CD4-positive, alpha-beta T cell treated with Interleukin-12 subunit alpha and Interleukin-12 subunit beta, for 1 hour (primary cell): ENCODE data around the gene CD55.
"Not testable (repeated sequence)": the region's sequence is repeated elsewhere in the genome, so short reads cannot be mapped to it uniquely, and the experiment has no call there.

ENCODE experiments used
- DNase-seq: peaks from one replicate; pipeline ENCODE4 v3.0.0-alpha.2; 2020

The CD55 gene

DNA sequence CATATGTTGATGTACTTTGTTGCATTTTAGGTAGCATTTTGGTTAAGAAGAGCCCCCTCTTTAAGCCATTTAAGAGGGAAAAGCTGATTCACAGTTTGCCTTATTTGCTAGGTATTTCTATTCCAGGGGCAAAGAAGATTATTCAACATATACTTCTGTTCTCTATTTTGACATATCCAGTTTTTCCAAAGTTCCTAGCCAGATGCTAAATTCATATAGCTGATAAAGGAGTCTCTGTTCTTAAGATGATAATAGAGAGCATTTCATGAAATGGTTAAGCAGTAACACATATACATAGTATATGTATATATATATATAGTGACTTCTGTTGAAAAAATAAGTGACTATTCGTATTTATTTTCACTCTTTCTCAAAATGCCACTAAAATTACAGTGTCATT, 15.5 kb upstream of the CD55 start:
- DNase-seq: no peak

DNA sequence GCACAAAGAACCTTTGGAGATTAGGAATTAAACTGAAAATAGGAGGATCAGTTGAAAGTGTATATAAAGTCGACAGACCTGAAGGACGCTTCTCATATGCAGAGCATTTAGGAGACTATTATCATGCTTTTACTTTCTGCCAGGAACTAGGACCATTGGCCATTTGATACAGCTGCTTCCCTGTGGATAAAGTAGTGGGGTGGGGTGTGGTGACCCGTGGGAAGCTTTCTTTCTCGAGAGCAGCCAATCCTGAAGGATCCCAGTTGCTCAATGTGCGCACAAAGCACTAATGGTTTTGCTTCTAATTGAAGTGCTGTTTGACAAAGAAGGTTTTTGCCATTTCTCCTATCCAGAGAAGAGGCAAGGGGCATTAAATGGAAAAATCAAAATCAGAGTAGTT, 14.9 kb upstream of the CD55 start:
- DNase-seq: no peak

DNA sequence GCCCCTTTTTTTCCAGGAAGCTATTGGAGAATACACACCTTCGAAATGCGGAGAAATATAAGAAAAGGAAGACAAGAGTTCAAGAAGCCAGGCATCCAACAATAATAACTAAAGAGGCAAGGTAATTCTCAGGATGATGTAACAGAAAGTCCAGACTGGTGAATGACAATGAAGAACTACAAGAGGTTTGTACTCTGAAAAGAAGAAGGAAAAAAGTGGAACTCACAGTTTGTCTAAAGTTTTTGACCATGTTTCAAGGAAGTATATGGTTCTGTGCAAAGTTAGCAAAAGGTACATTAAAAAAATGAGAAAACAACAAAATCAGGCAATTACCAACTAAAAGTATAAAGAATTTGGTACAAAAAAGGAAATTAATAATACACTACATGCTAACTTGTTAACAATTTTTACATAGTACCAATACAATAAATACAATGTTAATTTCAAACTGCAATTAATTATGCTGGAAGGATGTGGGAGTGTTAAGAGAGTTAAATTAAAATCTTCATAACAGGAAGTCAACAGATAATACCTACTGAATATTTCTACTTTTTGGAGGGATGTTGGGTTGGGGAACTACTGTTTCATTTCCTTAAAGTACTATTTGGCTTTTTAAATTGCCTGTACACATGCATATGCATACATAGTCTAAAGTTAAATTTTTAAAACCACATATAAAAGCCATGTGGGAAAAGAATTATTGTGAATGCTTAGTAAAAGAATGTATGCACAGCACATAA, 12.9 kb upstream of the CD55 start:
- DNase-seq: no peak

DNA sequence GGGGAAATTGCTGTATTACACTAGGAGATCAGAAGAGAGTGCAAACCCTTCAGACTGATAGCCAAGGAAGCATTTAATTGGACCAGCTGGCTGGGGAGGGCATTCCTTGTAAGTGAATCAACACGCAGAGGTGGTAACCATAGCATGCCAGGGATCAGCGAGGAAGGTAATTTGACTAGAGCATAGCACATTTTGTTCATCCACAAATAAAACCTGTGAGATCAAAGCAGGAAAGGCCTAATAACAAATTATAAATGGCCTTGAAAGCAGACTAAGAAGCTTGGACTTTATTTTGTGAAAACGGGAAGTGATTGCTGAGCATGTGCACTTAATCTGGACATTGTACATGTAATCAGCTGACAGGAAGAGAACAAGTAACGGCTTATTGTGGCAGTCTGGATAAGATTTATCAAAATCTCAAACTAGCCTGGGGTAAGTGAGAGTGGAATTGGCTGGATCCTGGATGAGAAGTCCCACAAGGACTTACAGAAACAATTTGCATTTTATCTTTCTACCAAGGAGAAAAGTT, 11.7 kb upstream of the CD55 start:
- no peak for DNase-seq

DNA sequence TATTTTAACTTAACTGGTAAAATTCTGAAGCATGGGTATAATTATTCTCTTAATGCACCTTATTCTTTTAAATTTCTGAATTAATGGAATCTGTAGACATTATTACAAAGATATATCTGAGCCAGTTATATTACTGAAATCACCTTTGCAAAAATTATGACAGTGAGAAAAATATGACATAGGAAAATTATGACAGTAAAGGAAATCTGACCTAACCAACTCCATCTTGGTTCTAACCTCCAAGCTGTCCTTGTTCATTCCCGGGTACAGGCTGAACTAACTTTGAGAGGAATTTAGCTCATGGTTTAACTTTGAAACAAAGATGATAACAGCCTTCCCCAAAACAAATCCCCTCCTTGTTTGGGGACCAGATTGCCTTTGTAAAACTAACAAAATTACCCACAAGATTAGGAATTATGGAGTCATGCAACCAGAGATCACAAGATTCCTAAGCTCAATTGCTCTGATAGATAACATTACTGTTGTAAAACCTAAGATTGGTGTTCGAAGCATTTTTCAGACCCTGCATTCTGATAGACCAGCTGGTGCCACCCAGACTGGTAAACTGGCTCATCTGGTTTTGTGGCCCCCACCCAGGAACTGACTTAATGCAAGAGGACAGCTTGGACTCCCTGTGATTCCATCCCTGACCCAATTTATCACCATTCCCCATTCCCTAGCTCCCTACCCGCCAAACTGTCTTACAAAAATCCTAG, 9.4 kb upstream of the CD55 start:
- no peak for DNase-seq

DNA sequence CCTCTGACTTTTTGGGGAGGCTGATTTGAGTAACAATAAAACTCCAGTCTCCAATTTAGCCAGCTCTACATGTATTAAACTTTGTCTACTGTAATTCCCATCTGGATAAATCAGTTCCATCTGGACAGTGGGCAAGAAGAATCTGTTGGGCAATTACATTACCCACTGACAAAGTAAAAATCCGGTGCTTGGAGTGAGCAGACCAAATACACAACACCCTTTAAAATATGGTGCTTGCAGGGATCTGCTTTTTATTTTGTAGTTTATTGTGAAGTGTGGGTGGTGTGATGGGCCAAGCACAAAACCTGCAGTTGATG, 8.9 kb upstream of the CD55 start:
- DNase-seq: no peak

DNA sequence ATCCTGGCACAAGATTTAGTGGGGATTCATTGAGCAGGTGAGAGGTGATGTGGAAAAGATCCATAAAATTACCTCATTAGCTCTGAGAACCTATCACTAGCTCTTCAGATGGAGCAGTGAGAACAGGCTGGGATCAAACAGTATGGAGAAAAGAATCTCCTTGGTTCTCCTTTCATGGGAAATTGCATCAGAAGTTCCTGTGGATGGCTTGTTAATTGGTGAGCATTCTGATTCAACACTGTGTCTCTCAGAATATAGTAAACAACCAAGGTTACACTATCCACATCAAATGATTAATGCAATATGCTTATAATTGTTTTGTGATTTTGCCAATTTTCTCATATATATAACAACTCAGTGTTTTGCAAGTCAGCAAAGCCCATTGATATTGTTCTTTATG, 8.3 kb upstream of the CD55 start:
- no peak for DNase-seq

DNA sequence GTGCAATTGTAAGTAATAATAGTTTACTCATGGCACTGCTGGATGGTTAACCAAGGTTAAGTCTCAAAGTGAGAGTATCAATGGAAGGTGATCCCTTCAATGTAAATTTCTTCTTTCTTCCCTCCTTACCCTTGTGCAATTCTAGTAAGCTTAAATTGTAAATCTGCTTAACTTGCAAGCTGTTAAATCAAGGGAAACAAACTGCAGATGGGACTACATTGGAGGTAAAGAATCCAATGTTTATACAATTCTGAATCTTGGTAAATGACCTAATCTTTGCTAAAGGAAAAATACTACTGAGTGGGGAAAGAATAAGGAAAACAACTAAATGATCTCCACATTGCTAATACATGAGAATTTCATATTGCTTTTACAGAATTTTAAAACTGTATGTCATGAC, 6.7 kb upstream of the CD55 start:
- no peak for DNase-seq

DNA sequence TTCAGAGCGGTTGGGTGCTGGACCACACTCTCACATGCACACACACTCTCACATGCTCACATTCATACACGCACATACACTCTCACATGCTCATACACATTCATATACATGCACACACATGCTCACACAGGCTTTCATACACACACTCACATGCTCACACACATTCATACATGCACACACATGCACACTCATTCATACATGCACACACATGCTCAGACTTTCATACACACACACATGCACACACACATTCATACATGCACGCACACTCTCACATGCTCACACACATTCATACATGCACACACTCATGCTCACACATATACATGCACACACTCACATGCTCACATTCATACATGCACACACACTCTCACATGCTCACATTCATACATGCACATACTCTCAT, 6.0 kb upstream of the CD55 start:
- DNase-seq: no peak

DNA sequence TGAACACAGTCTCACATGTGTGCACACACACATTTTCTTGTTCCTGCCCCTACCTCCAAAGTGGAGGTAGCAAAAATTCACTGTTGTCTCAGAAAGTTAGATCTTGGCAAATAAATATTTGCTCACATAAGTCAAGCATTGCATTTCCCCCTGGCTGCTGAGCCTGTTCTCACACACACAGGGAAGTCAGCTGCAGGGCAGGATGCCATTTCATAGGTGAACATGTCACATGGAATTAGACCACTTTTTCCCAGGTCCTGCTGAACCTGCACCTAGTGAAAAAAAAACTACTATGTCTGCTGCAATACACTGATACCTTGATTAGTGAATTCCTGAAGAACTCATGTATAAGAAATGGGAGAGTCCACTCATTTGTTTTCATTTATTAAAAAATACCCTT, 5.3 kb upstream of the CD55 start:
- no peak for DNase-seq

DNA sequence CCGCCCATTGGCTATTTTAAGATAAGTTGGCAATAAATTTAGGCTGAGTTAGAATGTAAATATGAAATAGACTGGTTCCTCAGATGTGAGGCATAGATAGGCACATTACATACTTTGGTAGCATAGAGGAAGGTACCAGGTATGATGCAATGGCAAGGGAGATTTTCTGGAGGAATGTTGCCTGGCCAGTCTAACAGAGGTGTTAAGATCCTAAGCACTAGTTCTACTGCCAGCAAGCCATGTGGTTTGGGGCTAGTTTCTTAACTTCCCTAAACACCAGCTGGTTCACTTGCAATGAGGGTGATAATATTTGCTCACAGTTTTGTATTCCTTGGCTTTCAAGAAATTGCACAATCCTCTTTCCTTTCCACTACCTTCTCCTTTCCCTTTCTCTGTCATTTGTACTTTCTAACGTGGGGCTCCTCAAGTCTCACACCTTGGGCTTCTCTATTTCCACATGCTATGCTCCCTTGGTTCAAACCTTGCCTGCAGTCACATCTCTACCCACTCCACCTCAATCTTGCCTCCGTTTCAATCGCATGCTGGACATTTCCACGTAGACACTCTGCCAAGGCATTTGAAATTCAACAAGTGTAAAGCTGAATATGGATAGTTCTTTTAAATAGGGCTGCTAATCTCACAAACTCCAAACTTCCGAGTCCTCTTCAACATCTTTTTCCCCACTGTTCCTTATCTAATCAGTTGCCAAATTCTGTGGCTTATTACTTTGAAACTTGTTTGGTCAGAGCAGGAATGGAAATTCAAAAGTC, 4.7 kb upstream of the CD55 start:
- no peak for DNase-seq

DNA sequence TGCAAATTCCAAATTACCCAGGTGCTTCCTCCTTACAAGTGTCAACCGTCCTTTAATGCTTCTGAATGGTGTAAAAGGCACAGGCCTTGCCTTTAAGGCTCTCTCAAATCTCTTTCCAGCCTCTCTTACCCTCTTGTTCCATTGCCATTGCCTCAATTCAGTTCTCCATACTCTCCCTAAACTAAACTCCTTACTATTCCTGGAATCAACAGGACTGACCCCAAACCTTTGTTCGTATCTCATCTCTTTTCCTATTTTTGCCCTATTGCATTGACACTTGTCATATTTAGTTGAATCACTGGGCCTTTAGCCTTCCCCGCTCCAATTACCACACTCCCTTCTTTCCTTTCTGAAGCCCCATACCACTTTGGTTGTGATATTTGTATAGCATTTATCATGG, 3.9 kb upstream of the CD55 start:
- DNase-seq: no peak

DNA sequence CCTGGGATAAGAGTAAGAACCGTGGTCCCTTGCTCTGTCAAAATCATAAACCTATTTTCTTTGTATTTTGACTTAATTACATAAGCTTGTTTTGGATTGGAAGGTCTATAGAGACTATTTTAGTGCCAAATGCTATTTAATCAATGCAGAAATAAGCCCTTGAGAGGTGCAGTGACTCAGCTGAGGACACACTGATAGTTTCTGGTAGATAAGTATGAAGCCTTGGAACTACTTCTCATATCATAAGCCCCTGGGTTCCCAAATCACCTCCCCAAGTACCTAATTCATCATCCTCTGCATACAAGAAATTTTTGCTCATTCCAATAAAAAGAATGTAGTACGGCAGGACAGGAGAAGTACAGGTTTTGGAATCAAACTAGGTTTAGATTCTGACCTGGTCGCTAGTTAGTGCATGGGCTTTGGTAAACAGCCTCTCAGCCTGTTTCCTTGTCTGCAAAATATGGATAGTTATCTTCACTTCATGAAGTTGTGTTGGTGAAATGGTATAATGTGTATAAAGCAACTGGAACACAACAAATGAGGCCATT, 3.3 kb upstream of the CD55 start:
- DNase-seq: no peak

DNA sequence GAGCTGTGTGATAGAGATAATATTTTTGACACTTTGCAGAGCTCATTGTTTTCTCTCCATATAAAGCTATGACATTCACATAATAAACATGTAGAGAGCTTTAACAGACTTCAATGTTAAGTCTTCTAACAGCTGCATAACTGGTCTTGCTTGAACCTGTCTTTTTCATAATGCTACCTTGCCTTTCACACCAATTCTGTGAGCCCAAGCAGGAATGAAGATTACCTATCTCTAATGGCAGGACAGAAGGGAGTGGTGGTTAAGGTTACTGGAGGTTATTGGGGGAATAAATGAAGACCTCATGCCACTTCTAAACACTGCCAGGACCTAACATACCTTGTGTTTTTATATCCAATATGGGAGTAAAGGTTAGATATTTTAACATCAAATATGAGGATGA, 2.3 kb upstream of the CD55 start:
- no peak for DNase-seq

DNA sequence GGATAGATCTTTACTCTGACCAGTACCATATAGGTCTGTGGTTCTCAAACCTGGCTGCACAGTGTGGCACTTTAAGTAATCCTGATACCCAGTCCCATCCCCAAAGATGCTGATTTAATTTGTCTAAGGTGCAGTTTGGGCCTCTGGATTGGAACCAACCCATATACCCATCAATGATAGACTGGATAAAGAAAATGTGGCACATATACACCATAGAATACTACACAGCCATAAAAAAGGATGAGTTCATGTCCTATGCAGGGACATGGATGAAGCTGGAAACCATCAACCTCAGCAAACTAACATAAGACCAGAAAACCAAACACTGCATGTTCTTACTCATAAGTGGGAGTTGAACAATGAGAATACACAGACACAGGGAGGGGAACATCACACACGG, 1.4 kb upstream of the CD55 start:
- not testable (repeated sequence) for DNase-seq

DNA sequence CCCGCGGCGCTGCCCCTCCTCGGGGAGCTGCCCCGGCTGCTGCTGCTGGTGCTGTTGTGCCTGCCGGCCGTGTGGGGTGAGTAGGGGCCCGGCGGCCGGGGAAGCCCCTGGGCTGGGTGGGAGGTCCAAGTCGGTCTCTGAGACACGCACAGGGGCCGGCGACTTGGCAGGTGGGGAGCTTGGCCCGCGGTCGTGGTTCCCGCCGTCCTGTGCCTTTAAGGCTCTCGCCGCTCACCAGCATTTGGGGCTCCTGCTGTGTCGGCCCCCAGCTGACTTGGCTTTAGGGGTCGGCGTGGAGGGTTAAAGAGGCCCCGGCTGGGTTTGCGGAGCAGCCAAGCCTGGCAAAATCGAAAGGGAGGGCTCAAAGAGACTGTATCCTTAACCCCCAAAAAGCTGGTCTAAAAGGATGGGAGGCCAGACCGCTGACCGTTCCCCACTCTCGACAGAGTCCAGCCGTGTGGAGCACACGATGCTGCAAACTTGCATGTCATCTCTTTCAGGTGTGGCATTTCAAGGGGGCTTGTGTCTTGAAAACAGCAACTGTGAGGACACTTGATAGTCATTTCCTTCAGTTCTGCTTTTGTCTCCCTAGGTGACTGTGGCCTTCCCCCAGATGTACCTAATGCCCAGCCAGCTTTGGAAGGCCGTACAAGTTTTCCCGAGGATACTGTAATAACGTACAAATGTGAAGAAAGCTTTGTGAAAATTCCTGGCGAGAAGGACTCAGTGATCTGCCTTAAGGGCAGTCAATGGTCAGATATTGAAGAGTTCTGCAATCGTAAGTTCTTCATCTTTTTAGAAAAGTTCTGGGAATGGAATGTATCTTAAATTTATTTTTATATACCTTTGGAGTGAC, 540 bp downstream of the CD55 start:
- no peak for DNase-seq

DNA sequence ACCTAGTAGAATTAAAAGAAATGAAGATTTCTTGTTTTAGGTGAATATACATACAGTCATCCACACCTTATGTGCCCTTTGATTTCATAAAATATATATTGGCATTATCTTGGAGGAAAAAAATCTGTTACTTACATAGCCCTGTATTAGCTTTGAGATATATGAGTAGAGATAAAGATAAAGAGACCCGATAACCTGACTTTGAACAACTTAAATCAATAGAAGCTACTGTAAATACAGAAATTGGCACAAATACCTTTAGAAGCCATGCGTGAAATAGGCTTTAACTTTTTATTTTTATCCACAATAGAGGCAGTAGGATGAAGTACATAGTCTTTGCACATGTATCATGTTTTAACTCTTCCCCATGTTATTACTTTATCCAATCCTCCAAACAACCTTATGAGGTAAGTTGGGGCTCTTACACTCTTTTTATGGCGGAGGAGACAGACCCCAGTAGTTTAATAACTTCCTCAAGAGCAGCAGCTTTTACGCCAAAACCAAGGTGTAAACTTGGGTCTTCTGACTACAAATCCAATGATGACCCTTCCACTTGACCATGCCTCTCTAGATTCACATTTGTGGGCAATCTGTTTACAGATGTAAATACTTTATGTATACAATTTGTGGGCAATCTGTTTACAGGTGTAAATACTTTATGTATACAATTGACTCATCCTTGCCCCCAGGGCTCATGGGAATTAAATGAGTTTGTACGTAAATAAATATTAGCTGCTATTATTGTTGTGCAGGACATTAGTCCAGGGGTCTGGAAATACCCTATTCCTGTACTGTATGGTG, 2.1 kb downstream of the CD55 start:
- DNase-seq: no peak

DNA sequence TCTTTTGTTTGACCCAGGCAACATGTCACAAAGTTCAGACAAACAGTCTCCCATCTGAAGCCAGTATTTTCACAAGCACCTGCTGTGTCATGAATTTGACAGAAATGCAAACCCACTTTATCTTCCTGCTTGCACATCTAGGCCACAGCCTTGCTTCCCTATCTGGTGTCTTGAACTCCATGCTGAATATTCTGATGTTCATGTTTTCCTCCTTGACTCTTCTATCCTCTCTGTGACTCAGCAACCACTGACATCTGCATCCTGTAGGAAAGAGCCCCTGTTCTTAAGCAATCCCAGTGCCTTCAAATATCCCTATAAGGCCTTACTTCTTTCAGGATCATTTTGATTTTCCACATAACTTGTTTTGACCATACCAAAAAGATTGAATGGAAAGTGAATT, 6.5 kb downstream of the CD55 start:
- DNase-seq: no peak

DNA sequence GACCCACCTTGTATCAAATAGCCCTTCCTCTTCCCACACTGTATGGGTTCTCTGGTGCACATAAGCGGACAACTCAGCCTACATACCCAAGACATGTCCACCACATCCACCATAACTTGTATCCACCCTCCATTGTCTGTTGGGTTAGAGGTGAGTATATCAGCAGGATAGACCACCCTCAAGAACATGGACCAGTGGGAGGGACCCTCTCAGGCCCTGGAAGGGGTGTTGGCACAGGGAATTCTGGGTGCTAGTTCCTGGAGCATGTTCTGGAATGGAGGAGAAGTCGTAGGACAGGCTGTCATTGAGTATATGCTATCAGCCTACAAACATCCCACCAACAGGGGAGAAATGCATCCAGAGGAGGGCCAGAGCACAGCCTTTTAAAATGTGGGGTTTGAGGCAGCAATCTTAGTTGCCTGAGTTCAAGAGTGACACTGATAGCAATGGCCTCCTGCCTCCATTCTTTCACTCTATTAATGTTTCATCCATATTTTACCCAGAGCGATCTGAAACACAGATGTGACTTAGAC, 7.5 kb downstream of the CD55 start:
- no peak for DNase-seq

DNA sequence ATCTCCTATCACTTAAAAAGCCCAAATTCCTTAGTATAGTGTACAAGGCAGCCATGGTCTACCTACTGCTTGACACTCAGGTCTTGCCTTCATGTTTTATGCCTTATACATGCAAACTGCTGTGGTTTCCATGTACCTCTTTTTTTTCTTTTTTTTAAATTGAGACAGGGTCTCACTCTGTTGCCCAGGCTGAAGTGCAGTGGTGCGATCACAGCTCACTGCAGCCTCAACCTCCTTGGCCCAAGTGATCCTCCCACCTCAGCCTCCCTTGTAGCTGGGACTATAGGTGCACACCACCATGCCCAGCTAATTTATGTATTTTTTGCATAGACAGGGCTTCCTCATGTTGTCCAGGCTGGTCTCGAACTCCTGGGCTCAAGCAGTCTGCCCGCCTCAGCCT, 8.0 kb downstream of the CD55 start:
- DNase-seq: no peak

DNA sequence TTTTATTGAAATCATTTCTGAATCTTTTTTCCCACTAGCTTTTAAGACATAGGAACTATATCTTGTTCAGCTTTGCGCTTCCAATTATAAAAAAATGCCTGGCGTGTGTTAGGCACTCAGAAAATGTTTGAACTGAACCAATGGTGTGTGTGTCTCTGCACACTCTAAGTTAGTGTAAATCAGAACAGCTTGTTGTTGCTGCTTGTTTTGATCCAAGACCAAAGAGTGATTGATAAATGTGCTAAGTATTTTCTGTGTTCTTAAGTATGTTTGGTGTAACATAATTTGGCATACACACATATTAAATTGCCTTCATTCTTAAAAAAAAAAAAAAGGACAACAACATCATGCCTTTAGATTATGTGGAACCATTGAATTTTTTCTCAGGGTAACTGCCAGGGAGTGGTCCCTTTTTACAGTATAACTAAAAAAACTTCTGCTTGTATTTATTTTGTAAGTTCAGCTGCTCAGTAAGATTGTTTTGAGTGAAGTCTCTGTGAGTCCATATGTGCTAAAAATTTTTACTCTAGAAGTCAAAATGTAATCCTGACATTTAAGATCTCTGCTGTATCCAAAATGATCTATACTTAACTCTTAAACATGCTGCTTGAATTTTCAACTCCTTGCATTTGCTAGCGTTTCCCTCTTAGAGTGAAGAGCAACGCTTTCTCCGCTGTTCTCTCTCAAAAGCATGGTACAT, 8.7 kb downstream of the CD55 start:
- no peak for DNase-seq
